A673 (cell line): ENCODE data around the gene IKZF3. TPM values are rescaled to one million over a fixed set of nuclear protein-coding genes. Genes with fewer than 3 reads are reported as not detected.

Experiments used
- BruUV-seq: library from RNA; stranded (reverse); fragments of 400-500 nt; replicated peaks from 2 replicates; lab custom pipeline; 2021; lab: Mats Ljungman, UMichigan
- CTCF ChIA-PET: fragments of 300-600 bp; sonication (Branson Sonifier 250); formaldehyde crosslinking; loops from one replicate; lab custom pipeline; 2022; ENCODE audit warnings: antibody characterized with exemption; lab: Charles Lee
- POLR2A ChIA-PET: fragments of 300-600 bp; sonication (Branson Sonifier 250); formaldehyde crosslinking; loops from one replicate; lab custom pipeline; 2022; ENCODE audit warnings: antibody characterized with exemption; ENCODE audit not compliant: low non-redundant PET; lab: Charles Lee
- DNase-seq: peaks from one replicate; pipeline ENCODE4 v3.0.0-alpha.2; 2015; ENCODE audit warnings: low spot score
- H3K27ac ChIP-seq: fragments of 200-600 bp; sonication (generic); 2 replicates; pipeline ENCODE4 v1.5.1; 2016; ENCODE audit warnings: mixed run types, low read depth, mild to moderate bottlenecking, mixed read lengths, antibody characterized with exemption, low read length; ENCODE audit not compliant: poor library complexity, severe bottlenecking
- H3K27me3 ChIP-seq: fragments of 200-600 bp; sonication (generic); replicated peaks from 2 replicates; pipeline ENCODE4 v1.6.1; 2017; ENCODE audit warnings: mixed run types, low read depth, mild to moderate bottlenecking, mixed read lengths, antibody characterized with exemption, low read length; ENCODE audit not compliant: insufficient read depth, poor library complexity
- H3K36me3 ChIP-seq: fragments of 200-600 bp; sonication (generic); 2 replicates; pipeline ENCODE4 v1.6.1; 2016; ENCODE audit warnings: mixed run types, mild to moderate bottlenecking, mixed read lengths, antibody characterized with exemption, low read length; ENCODE audit not compliant: insufficient read depth, poor library complexity, severe bottlenecking
- H3K4me1 ChIP-seq: fragments of 200-600 bp; sonication (generic); 2 replicates; pipeline ENCODE4 v1.6.1; 2017; ENCODE audit warnings: mixed run types, mild to moderate bottlenecking, mixed read lengths, antibody characterized with exemption, low read length; ENCODE audit not compliant: insufficient read depth, poor library complexity, severe bottlenecking
- H3K4me3 ChIP-seq: fragments of 200-600 bp; sonication (generic); 2 replicates; pipeline ENCODE4 v1.5.1; 2016; ENCODE audit warnings: low read depth, mixed run types, mild to moderate bottlenecking, mixed read lengths, low read length; ENCODE audit not compliant: poor library complexity, severe bottlenecking
- H3K9me3 ChIP-seq: fragments of 200-600 bp; sonication (generic); 2 replicates; pipeline ENCODE4 v1.6.1; 2016; ENCODE audit warnings: mixed run types, low read depth, mild to moderate bottlenecking, mixed read lengths, antibody characterized with exemption, low read length; ENCODE audit not compliant: poor library complexity, severe bottlenecking
- EZH2 ChIP-seq: fragments of 200-600 bp; sonication (generic); IDR thresholded peaks from 2 replicates; pipeline ENCODE4 v1.6.1; 2017; ENCODE audit warnings: borderline replicate concordance, low read depth, mild to moderate bottlenecking, mixed read lengths, antibody characterized with exemption, low read length; ENCODE audit not compliant: poor library complexity, severe bottlenecking
- intact Hi-C: fragments of 100-400 bp; cut with micrococcal nuclease; formaldehyde crosslinking; loops from one replicate; pipeline ENCODE4 v1.10.0; 2022; ENCODE audit not compliant: unreplicated experiment
- total RNA-seq: library from RNA; stranded (reverse); gene quantifications from 2 replicates; pipeline ENCODE4 v1.2.3, GENCODE V29; 2021
- TF ChIP-seq, protein P1 (sequence below): fragments of 300-800, 200-600 bp; sonication (generic); conservative IDR thresholded peaks from 2 replicates; pipeline ENCODE4 v1.5.1; 2017; ENCODE audit warnings: low read depth, mild to moderate bottlenecking, antibody characterized with exemption, low read length, moderate library complexity, mixed read lengths

IKZF3 gene
- total RNA-seq, 1 experiment from 2014 or later: not detected

DNA sequence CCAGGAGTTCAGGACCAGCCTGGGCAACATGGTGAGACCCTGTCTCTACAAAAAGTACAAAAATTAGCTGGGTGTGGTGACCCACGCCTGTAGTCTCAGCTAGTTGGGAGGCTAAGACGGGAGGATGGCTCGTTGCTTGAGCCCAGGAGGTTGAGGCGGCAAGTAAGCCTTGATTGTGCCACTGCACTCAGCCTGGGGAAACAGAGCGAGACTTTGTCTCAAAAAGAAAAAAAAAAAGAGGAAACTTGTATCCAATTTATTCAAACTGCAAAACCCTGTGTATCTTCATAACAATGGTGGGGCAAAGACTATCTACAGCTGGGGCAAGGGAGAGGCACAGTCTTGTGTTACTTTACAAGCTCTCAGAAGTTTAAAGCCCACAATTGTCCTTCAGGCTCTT lies 104.9 kb downstream of the IKZF3 start:
- no TSS peak for BruUV-seq
- DNase-seq: no peak
- Histone ChIP-seq H3K36me3 (no peaks in the 10 kb centered on the region), H3K4me3 (no peak overlapping the region), H3K9me3 (no peaks in the 10 kb centered on the region), H3K4me1 (no peaks in the 10 kb centered on the region), H3K27me3 (no peaks in the 10 kb centered on the region), H3K27ac (no peak overlapping the region)
- TF ChIP-seq, protein P1, sequence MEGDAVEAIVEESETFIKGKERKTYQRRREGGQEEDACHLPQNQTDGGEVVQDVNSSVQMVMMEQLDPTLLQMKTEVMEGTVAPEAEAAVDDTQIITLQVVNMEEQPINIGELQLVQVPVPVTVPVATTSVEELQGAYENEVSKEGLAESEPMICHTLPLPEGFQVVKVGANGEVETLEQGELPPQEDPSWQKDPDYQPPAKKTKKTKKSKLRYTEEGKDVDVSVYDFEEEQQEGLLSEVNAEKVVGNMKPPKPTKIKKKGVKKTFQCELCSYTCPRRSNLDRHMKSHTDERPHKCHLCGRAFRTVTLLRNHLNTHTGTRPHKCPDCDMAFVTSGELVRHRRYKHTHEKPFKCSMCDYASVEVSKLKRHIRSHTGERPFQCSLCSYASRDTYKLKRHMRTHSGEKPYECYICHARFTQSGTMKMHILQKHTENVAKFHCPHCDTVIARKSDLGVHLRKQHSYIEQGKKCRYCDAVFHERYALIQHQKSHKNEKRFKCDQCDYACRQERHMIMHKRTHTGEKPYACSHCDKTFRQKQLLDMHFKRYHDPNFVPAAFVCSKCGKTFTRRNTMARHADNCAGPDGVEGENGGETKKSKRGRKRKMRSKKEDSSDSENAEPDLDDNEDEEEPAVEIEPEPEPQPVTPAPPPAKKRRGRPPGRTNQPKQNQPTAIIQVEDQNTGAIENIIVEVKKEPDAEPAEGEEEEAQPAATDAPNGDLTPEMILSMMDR: no peak
- no peak for TF ChIP-seq EZH2
- intact Hi-C loops: no loop called here
- ChIA-PET POLR2A (no interaction called here), CTCF (no interaction called here)

DNA sequence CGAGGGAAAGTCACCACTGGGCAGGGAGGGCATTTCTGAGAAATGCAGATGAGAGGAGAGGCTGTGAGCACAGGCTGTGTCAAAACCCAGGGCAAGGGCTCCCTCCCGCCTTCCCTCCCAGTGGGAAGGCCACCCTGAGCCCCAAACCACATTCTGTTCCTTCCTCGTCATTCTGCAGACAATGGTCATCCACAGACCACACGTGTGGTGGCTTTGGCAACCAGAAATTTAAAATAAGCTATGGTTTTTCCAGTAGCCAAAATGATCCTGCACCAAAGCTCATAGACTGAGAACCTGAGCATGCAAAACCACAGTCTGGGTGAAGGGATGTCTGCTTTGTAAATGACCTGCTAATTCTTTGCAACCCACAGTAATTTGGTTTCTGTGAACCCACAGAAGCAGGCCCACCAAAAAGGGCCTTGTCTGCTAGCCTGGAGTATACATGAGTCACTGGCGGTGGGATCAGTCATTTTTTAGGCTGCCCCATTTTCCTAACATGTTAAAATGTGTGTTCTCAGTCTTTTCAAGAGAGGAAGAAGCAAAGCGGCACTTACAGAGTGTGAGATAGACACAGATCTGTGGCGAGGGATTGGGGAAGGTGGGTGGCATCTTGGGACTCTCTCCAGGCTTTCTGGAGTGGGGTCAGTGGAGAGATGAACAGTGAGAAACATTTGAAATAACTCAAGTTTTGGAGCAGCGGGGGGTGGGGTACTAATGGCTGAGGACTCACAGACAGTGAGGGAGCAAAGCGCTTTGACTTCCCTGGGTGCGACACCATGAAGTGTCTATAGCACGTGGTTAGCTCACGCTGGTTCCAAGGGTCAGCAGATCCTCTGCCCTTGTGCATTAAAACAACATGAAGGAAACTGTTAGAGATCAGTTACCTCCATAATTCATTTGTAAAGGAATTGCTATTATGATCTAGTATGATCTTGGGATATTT lies 105.9 kb downstream of the IKZF3 start:
- BruUV-seq: no TSS peak
- H3K4me3 ChIP-seq: no peak overlapping the region
- no peaks in the 10 kb centered on the region for H3K4me1 ChIP-seq
- ChIA-PET CTCF (no interaction called here), POLR2A (no interaction called here)
- TF ChIP-seq, protein P1: no peak
- no peak for TF ChIP-seq EZH2
- H3K9me3 ChIP-seq: no peaks in the 10 kb centered on the region
- no peaks in the 10 kb centered on the region for H3K36me3 ChIP-seq
- intact Hi-C loops: no loop called here
- H3K27ac ChIP-seq: no peak overlapping the region
- no peak for DNase-seq
- no peaks in the 10 kb centered on the region for H3K27me3 ChIP-seq

DNA sequence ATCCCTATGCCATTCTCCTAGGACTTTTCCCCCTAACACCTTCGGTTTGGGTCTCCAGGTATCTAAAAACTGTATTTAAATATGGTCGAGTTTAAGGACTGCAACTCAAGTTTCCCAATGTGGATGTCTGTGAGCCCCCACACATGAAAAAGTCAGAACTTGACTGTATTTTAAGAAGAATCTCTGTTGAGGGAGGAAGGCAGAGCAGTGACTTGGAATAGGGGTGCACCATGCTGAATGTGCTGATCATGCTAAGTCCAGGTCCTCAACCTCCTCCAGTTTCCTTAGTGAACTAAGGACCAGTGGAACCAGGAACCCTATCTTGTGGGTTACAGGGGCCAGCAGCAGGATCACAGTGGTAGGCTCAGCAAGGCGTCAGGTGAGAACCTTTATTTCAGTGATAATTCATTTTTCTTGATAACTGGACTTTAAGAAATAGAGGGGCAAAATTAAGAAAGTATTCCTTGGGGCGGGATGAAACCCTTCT lies 106.9 kb downstream of the IKZF3 start:
- DNase-seq: no peak
- H3K27me3 ChIP-seq: no peaks in the 10 kb centered on the region
- no TSS peak for BruUV-seq
- no peak overlapping the region for H3K4me3 ChIP-seq
- no peaks in the 10 kb centered on the region for H3K9me3 ChIP-seq
- no peak for TF ChIP-seq EZH2
- TF ChIP-seq, protein P1: no peak
- POLR2A ChIA-PET: no interaction called here
- CTCF ChIA-PET: no interaction called here
- H3K4me1 ChIP-seq: no peaks in the 10 kb centered on the region
- no peak overlapping the region for H3K27ac ChIP-seq
- intact Hi-C loops: no loop called here
- no peaks in the 10 kb centered on the region for H3K36me3 ChIP-seq
